CD4-positive, alpha-beta T cell (primary cell): ENCODE results near the gene AFDN. TPM values are rescaled to one million over a fixed set of nuclear protein-coding genes. Genes with fewer than 3 reads are reported as not detected.

Source experiments
- ATAC-seq: fragments of 200-7000 bp; cut with Tn5 transposase; one replicate; pipeline ENCODE4 v1.10.0; 2022; ENCODE audit warnings: mild to moderate bottlenecking; ENCODE audit not compliant: poor library complexity
- CTCF ChIA-PET: fragments of 350-600 bp; sonication (Branson Sonifier 250); formaldehyde crosslinking; loops from one replicate; lab custom pipeline; 2021; ENCODE audit warnings: antibody characterized with exemption, inconsistent platforms; lab: Charles Lee
- POLR2A ChIA-PET: fragments of 350-600 bp; sonication (Branson Sonifier 250); formaldehyde crosslinking; loops from one replicate; lab custom pipeline; 2021; ENCODE audit warnings: antibody characterized with exemption, inconsistent platforms; lab: Charles Lee
- DNase-seq, 14 experiments: peaks; one replicate each; pipeline ENCODE4 v3.0.0-alpha.2; 2013 to 2020; ENCODE audit warnings: mixed read lengths in 2 of 14
- H3K27ac ChIP-seq, 2 donors: one replicate each; pipeline versions ENCODE4 v1.5.1 to v1.7.0; 2013; ENCODE audit warnings: low read length in 2 of 2, low read depth in 1 of 2, mild to moderate bottlenecking in 1 of 2
- H3K27me3 ChIP-seq, 2 experiments: 1 replicate in 1 of 2; 2 replicates in 1 of 2; pipeline versions ENCODE4 v1.6.1 to v1.7.0; 2013; ENCODE audit warnings: low read length in 2 of 2, control low read depth in 1 of 2, mild to moderate bottlenecking in 1 of 2, moderate library complexity in 1 of 2; ENCODE audit not compliant: insufficient read depth in 2 of 2, control insufficient read depth in 1 of 2
- H3K36me3 ChIP-seq: one replicate; pipeline ENCODE4 v1.6.1; 2013; ENCODE audit warnings: low read length, control low read depth; ENCODE audit not compliant: insufficient read depth
- H3K4me1 ChIP-seq: one replicate; pipeline ENCODE4 v1.6.1; 2013; ENCODE audit warnings: low read length, control low read depth; ENCODE audit not compliant: insufficient read depth
- H3K4me3 ChIP-seq: one replicate; pipeline ENCODE4 v1.5.1; 2013; ENCODE audit warnings: mild to moderate bottlenecking, low read length, moderate library complexity
- H3K9me3 ChIP-seq, 2 experiments: 1 replicate in 1 of 2; 2 replicates in 1 of 2; pipeline versions ENCODE4 v1.6.1 to v1.7.0; 2013; ENCODE audit warnings: low read length in 2 of 2, mild to moderate bottlenecking in 2 of 2, control low read depth in 1 of 2, moderate library complexity in 1 of 2; ENCODE audit not compliant: control insufficient read depth in 1 of 2, insufficient read depth in 1 of 2
- H3K27ac Mint-ChIP-seq: one replicate; pipeline ENCODE4 v1.8.0; 2020; ENCODE audit warnings: mixed read lengths
- H3K27me3 Mint-ChIP-seq: one replicate; pipeline ENCODE4 v1.8.0; 2021; ENCODE audit warnings: mixed read lengths
- H3K36me3 Mint-ChIP-seq: one replicate; pipeline ENCODE4 v1.8.0; 2021; ENCODE audit warnings: low read depth, mixed read lengths
- H3K4me1 Mint-ChIP-seq: one replicate; pipeline ENCODE4 v1.8.0; 2021; ENCODE audit warnings: low read depth, mixed read lengths
- H3K4me3 Mint-ChIP-seq: one replicate; pipeline ENCODE4 v1.8.0; 2020; ENCODE audit warnings: mild to moderate bottlenecking, mixed read lengths
- H3K9me3 Mint-ChIP-seq: one replicate; pipeline ENCODE4 v1.8.0; 2020; ENCODE audit warnings: mixed read lengths
- CTCF ChIP-seq: fragments of 200-600 bp; IDR thresholded peaks from one replicate; pipeline ENCODE4 v1.8.0; 2022; ENCODE audit warnings: antibody characterized with exemption, mild to moderate bottlenecking
- intact Hi-C, 2 experiments: fragments of 100-400 bp; cut with DNase I in 1 of 2; cut with micrococcal nuclease in 1 of 2; formaldehyde crosslinking; loops; one replicate each; pipeline versions ENCODE4 v1.15.1 to v1.9.0; 2023 to 2025; cut with DNase I, micrococcal nuclease
- total RNA-seq, 174 experiments: library from RNA in 2 of 174; stranded (reverse) in 2 of 174; gene quantifications; one replicate each; pipeline ENCODE4 v1.2.3 and lab custom pipeline; 2021 to 2026

Gene AFDN
- total RNA-seq, 2 experiments from 2014 or later = 9.1 to 10.2 TPM

- no peaks in the 10 kb centered on the region for H3K9me3 ChIP-seq
- Mint-ChIP-seq H3K4me3 (no peak overlapping the region), H3K4me1 (no peaks in the 10 kb centered on the region), H3K27me3 (peaks cover 7% of the 10 kb centered on the region), H3K36me3 (no peaks in the 10 kb centered on the region), H3K9me3 (no peaks in the 10 kb centered on the region), H3K27ac (no peak overlapping the region)
- no peaks in the 10 kb centered on the region for H3K36me3 ChIP-seq
- ChIA-PET POLR2A (no interaction called here), CTCF (no interaction called here)
- no peaks in the 10 kb centered on the region for H3K4me1 ChIP-seq
- H3K27ac ChIP-seq = no peak overlapping the region
- TF ChIP-seq CTCF = no peak
- H3K27me3 ChIP-seq = no peaks in the 10 kb centered on the region
- intact Hi-C loops = no loop called here
- ATAC-seq (no peak), DNase-seq (no peak)
- H3K4me3 ChIP-seq = no peak overlapping the region
Measured at GRCh38 chr6:167912494-167912893, 85.8 kb downstream of the AFDN start.

- H3K36me3 ChIP-seq = no peaks in the 10 kb centered on the region
- Mint-ChIP-seq H3K27ac (no peak overlapping the region), H3K27me3 (peaks cover 7% of the 10 kb centered on the region), H3K4me3 (no peak overlapping the region), H3K36me3 (no peaks in the 10 kb centered on the region), H3K9me3 (no peaks in the 10 kb centered on the region), H3K4me1 (no peaks in the 10 kb centered on the region)
- no peaks in the 10 kb centered on the region for H3K4me1 ChIP-seq
- TF ChIP-seq CTCF = no peak
- intact Hi-C loops = no loop called here
- POLR2A ChIA-PET = no interaction called here
- H3K27ac ChIP-seq = no peak overlapping the region
- no peaks in the 10 kb centered on the region for H3K27me3 ChIP-seq
- H3K4me3 ChIP-seq = no peak overlapping the region
- ATAC-seq = no peak
- CTCF ChIA-PET = no interaction called here
- H3K9me3 ChIP-seq = no peaks in the 10 kb centered on the region
- DNase-seq = no peak
Measured at GRCh38 chr6:167913699-167914098, 87.0 kb downstream of the AFDN start.

- Histone ChIP-seq H3K4me1 (no peaks in the 10 kb centered on the region), H3K27ac (no peak overlapping the region), H3K9me3 (no peaks in the 10 kb centered on the region), H3K27me3 (no peaks in the 10 kb centered on the region), H3K4me3 (no peak overlapping the region), H3K36me3 (no peaks in the 10 kb centered on the region)
- Mint-ChIP-seq H3K4me1 (no peaks in the 10 kb centered on the region), H3K4me3 (no peak overlapping the region), H3K27me3 (peaks cover 7% of the 10 kb centered on the region), H3K27ac (no peak overlapping the region), H3K36me3 (no peaks in the 10 kb centered on the region), H3K9me3 (no peaks in the 10 kb centered on the region)
- ChIA-PET POLR2A (no interaction called here), CTCF (no interaction called here)
- ATAC-seq (no peak), DNase-seq (no peak)
- no peak for TF ChIP-seq CTCF
- intact Hi-C loops = no loop called here
Measured at GRCh38 chr6:167915139-167915538, 88.4 kb downstream of the AFDN start.
